ENCODE results near the gene SDSL. TPM values are rescaled to one million over a fixed set of nuclear protein-coding genes. Genes with fewer than 3 reads are reported as not detected.

SDSL gene
- total RNA-seq, 2 donors from 2014 or later = 0.76 to 2.6 TPM

Other genes with a start within 250 kb of the SDSL start
- 100 to 1,000 TPM in 1 of 2 donors, 10 to 100 TPM in 1; 85.8 to 143 TPM for gene DDX54, start 236.9 kb upstream of the SDSL start, total RNA-seq
- 10 to 100 TPM; 19.6 to 27.3 TPM for gene RITA1, start 236.7 kb upstream of the SDSL start, total RNA-seq
- 10 to 100 TPM; 14.1 to 43.6 TPM for gene TPCN1, start 200.9 kb upstream of the SDSL start, total RNA-seq
- gene SLC8B1, start 87.3 kb upstream of the SDSL start, total RNA-seq = 10 to 100 TPM; 19.9 to 28.3 TPM
- gene PLBD2, start 63.8 kb upstream of the SDSL start, total RNA-seq = 10 to 100 TPM; 23.2 to 26.8 TPM
- not detected for gene SDS, start 18.5 kb upstream of the SDSL start, total RNA-seq
- gene LHX5, start 49.5 kb downstream of the SDSL start, total RNA-seq = not detected

All from natural killer cell treated with Interleukin-12 subunit alpha and Interleukin-12 subunit beta and Interleukin-15 and Interleukin-18, amount 100 ng/mL, for 72 hours (primary cell).